HCT116 (cell line): ENCODE results near the gene FAM136A. TPM values are rescaled to one million over a fixed set of nuclear protein-coding genes. Genes with fewer than 3 reads are reported as not detected.

ENCODE experiments used
- ATAC-seq: fragments of 200-7000 bp; cut with Tn5 transposase; 2 replicates; pipeline ENCODE4 v1.9.1; 2020; ENCODE audit warnings: mild to moderate bottlenecking, moderate library complexity
- BruUV-seq: library from RNA; stranded (reverse); fragments of 400-500 nt; replicated peaks from 2 replicates; lab custom pipeline; 2021; lab: Mats Ljungman, UMichigan
- CTCF ChIA-PET: fragments of 300-600 bp; sonication (Branson Sonifier 250); formaldehyde crosslinking; loops from one replicate; lab custom pipeline; 2021; ENCODE audit warnings: antibody characterized with exemption; lab: Charles Lee
- POLR2A ChIA-PET: fragments of 300-600, 350-600 bp; sonication (Branson Sonifier 250); formaldehyde crosslinking; loops from one replicate; lab custom pipeline; 2021; ENCODE audit warnings: antibody characterized with exemption; lab: Charles Lee
- RAD21 ChIA-PET, 2 experiments: fragments of 300-600 bp; sonication (Branson Sonifier 250); formaldehyde crosslinking; loops; one replicate each; lab custom pipeline; 2023; ENCODE audit warnings: low total read pairs in 2 of 2; ENCODE audit not compliant: uncharacterized antibody in 2 of 2, unreplicated experiment in 2 of 2, low non-redundant PET in 1 of 2; lab: Charles Lee
- DNase-seq: peaks from one replicate; pipeline ENCODE4 v3.0.0-alpha.2; 2010; ENCODE audit warnings: low read depth, low spot score
- H2AFZ ChIP-seq: fragments of 200-600 bp; shearing (Covaris generic), sonication (generic); 2 replicates; pipeline ENCODE4 v1.6.1; 2017; ENCODE audit warnings: low read depth, mixed run types, mixed read lengths, antibody characterized with exemption, low read length; ENCODE audit not compliant: poor library complexity, severe bottlenecking
- H3K27ac ChIP-seq: 2 replicates; pipeline ENCODE4 v1.5.1; 2012; ENCODE audit warnings: low read depth, low read length
- H3K27me3 ChIP-seq: fragments of 200-600 bp; sonication (generic); 2 replicates; pipeline ENCODE4 v1.6.1; 2016; ENCODE audit warnings: mixed run types, low read length, mixed read lengths; ENCODE audit not compliant: insufficient read depth
- H3K36me3 ChIP-seq, 2 experiments: fragments of 200-500 bp in 1 of 2; fragments of 200-600 bp in 1 of 2; sonication (Bioruptor generic) in 1 of 2; sonication (generic) in 1 of 2; 2 replicates each; pipeline versions ENCODE4 v1.5.1 to v1.6.1; 2014 to 2016; ENCODE audit warnings: low read length in 2 of 2, inconsistent platforms in 1 of 2, mixed read lengths in 1 of 2, mixed run types in 1 of 2; ENCODE audit not compliant: insufficient read depth in 2 of 2, control insufficient read depth in 1 of 2
- H3K4me1 ChIP-seq, 2 experiments: fragments of 200-600 bp in 1 of 2; sonication (generic) in 1 of 2; 2 replicates each; pipeline versions ENCODE4 v1.5.1 to v1.6.1; 2012 to 2017; ENCODE audit warnings: low read length in 2 of 2, inconsistent platforms in 1 of 2, mild to moderate bottlenecking in 1 of 2, mixed read lengths in 1 of 2, mixed run types in 1 of 2, moderate library complexity in 1 of 2; ENCODE audit not compliant: insufficient read depth in 2 of 2, control insufficient read depth in 1 of 2
- H3K4me2 ChIP-seq: fragments of 200-600 bp; sonication (generic); 2 replicates; pipeline ENCODE4 v1.6.1; 2017; ENCODE audit warnings: mixed run types, low read length, mixed read lengths
- H3K4me3 ChIP-seq, 2 experiments: fragments of 200-600 bp in 1 of 2; sonication (generic) in 1 of 2; replicated peaks in 1 of 2; 2 replicates each; pipeline ENCODE4 v1.5.1; 2011 to 2016; ENCODE audit warnings: low read length in 2 of 2, control low read depth in 1 of 2, low read depth in 1 of 2, mild to moderate bottlenecking in 1 of 2, mixed read lengths in 1 of 2, mixed run types in 1 of 2
- H3K79me2 ChIP-seq: fragments of 200-600 bp; sonication (generic); 2 replicates; pipeline ENCODE4 v1.6.1; 2017; ENCODE audit warnings: mild to moderate bottlenecking, mixed run types, low read length, moderate library complexity, mixed read lengths; ENCODE audit not compliant: insufficient read depth
- H3K9ac ChIP-seq: fragments of 200-600 bp; sonication (generic); 2 replicates; pipeline ENCODE4 v1.6.1; 2016; ENCODE audit warnings: low read length, mixed read lengths
- H3K9me2 ChIP-seq: fragments of 200-600 bp; sonication (generic), shearing (Covaris generic); 2 replicates; pipeline ENCODE4 v1.6.1; 2017; ENCODE audit warnings: mixed run types, mild to moderate bottlenecking, moderate library complexity; ENCODE audit not compliant: insufficient read depth
- H3K9me3 ChIP-seq, 2 experiments: fragments of 200-500 bp in 1 of 2; fragments of 200-600 bp in 1 of 2; sonication (Bioruptor generic) in 1 of 2; sonication (generic) in 1 of 2; 2 replicates each; pipeline ENCODE4 v1.6.1; 2014 to 2017; ENCODE audit warnings: low read length in 2 of 2, mixed read lengths in 2 of 2, inconsistent platforms in 1 of 2, low read depth in 1 of 2, mild to moderate bottlenecking in 1 of 2, mixed run types in 1 of 2, moderate library complexity in 1 of 2; ENCODE audit not compliant: control insufficient read depth in 1 of 2, insufficient read depth in 1 of 2
- H4K20me1 ChIP-seq: fragments of 200-600 bp; sonication (generic), shearing (Covaris generic); 2 replicates; pipeline ENCODE4 v1.6.1; 2017; ENCODE audit warnings: mixed run types, mild to moderate bottlenecking, moderate library complexity; ENCODE audit not compliant: insufficient read depth
- CBX3 ChIP-seq: IDR thresholded peaks from 2 replicates; pipeline ENCODE4 v1.6.1; 2012; ENCODE audit warnings: low read depth
- CEBPB ChIP-seq: IDR thresholded peaks from 2 replicates; pipeline ENCODE4 v1.6.1; 2012; ENCODE audit warnings: low read depth
- EGR1 ChIP-seq: IDR thresholded peaks from 2 replicates; pipeline ENCODE4 v1.6.1; 2012; ENCODE audit warnings: low read depth
- ELF1 ChIP-seq: IDR thresholded peaks from 2 replicates; pipeline ENCODE4 v1.6.1; 2012; ENCODE audit warnings: low read depth, borderline replicate concordance
- EZH2 ChIP-seq: fragments of 200-600 bp; sonication (generic); IDR thresholded peaks from 2 replicates; pipeline ENCODE4 v1.6.1; 2017; ENCODE audit warnings: antibody characterized with exemption, mixed run types
- RAD21 ChIP-seq: IDR thresholded peaks from 2 replicates; pipeline ENCODE4 v1.6.1; 2012; ENCODE audit warnings: low read depth, mild to moderate bottlenecking
- SIN3A ChIP-seq: IDR thresholded peaks from 2 replicates; pipeline ENCODE4 v1.6.1; 2012; ENCODE audit warnings: low read depth
- SP1 ChIP-seq: IDR thresholded peaks from 2 replicates; pipeline ENCODE4 v1.6.1; 2012; ENCODE audit warnings: low read depth
- intact Hi-C: fragments of 100-400 bp; cut with micrococcal nuclease; formaldehyde crosslinking; loops from 2 replicates; pipeline ENCODE4 v1.10.0; 2022
- total RNA-seq: library from RNA; stranded (reverse); gene quantifications from one replicate; pipeline ENCODE4 v1.2.1, GENCODE V29; 2021; ENCODE audit not compliant: unreplicated experiment
- TF ChIP-seq, protein P1 (sequence below): IDR thresholded peaks from 2 replicates; pipeline ENCODE4 v1.6.1; 2011; ENCODE audit warnings: mild to moderate bottlenecking, low read length, moderate library complexity; ENCODE audit not compliant: insufficient replicate concordance; ENCODE audit errors: extremely low read depth
- TF ChIP-seq, protein P2 (sequence below): IDR thresholded peaks from 2 replicates; pipeline ENCODE4 v1.6.1; 2012
- TF ChIP-seq, protein P3 (sequence below): IDR thresholded peaks from 2 replicates; pipeline ENCODE4 v1.6.1; 2012; ENCODE audit warnings: low read depth
- TF ChIP-seq, protein P4 (sequence below): IDR thresholded peaks from 2 replicates; pipeline ENCODE4 v1.6.1; 2012

FAM136A gene
- total RNA-seq, 1 experiment from 2014 or later, result 83.0 TPM

DNA sequence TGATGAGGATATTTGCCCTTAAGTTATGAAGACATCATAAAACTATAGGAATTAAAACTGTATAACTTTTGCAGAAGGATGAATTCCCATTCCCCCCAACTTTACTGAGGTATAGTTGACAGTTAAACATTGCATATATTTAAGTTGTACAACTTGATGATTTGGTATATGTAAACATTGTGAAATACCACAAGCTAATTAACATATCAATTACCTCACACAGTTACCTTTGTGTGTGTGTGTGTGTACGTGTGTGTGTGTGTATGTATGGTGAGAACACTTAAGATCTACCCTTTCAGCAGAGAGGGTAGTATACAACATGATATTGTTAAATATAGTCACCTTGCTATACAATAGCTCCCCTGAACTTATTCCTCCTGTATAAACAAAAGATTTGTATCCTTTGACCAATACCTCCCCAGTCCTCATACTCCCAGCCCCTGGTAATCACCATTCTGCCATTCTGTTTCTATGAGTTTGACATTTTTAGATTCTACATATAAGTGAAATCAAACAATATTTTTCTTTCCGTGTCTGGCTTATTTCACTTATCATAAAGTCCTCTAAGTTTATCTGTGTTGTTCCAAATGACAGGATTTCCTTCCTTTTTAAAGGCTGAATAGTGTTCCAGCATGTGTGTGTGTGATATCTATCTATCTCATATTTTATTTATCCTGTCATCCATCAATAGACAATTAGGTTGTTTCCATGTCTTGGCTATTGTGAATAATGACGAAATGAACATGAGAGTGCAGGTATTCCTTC lies 48.2 kb upstream of the FAM136A start (continued):
- TF ChIP-seq, protein P1, sequence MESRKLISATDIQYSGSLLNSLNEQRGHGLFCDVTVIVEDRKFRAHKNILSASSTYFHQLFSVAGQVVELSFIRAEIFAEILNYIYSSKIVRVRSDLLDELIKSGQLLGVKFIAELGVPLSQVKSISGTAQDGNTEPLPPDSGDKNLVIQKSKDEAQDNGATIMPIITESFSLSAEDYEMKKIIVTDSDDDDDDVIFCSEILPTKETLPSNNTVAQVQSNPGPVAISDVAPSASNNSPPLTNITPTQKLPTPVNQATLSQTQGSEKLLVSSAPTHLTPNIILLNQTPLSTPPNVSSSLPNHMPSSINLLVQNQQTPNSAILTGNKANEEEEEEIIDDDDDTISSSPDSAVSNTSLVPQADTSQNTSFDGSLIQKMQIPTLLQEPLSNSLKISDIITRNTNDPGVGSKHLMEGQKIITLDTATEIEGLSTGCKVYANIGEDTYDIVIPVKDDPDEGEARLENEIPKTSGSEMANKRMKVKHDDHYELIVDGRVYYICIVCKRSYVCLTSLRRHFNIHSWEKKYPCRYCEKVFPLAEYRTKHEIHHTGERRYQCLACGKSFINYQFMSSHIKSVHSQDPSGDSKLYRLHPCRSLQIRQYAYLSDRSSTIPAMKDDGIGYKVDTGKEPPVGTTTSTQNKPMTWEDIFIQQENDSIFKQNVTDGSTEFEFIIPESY, result no peak
- TF ChIP-seq EZH2, result no peak

DNA sequence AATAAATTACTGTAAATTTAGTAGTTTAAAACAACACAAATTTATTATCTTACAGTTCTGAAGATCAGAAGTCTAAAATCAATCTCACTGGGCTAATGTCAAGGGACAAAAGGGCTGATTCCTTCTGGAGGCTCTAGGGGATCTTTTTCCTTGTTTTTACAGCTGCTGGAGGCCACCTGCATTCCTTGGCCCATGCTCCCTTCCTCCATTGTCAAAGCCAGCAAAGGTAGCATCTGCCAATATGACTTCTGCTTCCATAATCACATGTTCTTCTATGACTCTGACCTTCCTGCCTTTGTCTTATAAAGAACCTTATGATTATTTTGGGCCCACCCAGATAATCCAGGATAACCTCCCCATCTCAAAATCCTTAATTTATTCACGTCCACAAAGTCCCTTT lies 46.0 kb upstream of the FAM136A start:
- no peaks in the 10 kb centered on the region for H3K79me2 ChIP-seq
- H3K27me3 ChIP-seq, result no peaks in the 10 kb centered on the region
- intact Hi-C loops, result no loop called here
- ATAC-seq, result no peak
- BruUV-seq, result no TSS peak
- H3K9me2 ChIP-seq, result no peaks in the 10 kb centered on the region
- CTCF ChIA-PET, result no interaction called here
- no peak overlapping the region for H3K4me3 ChIP-seq
- no peaks in the 10 kb centered on the region for H4K20me1 ChIP-seq
- RAD21 ChIA-PET, result no interaction called here
- no peaks in the 10 kb centered on the region for H3K9me3 ChIP-seq
- H3K27ac ChIP-seq, result no peak overlapping the region
- no peaks in the 10 kb centered on the region for H3K36me3 ChIP-seq
- DNase-seq, result no peak
- POLR2A ChIA-PET, result no interaction called here
- no peak overlapping the region for H3K4me2 ChIP-seq
- TF ChIP-seq, protein P2, sequence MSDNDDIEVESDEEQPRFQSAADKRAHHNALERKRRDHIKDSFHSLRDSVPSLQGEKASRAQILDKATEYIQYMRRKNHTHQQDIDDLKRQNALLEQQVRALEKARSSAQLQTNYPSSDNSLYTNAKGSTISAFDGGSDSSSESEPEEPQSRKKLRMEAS, result no peak
- TF ChIP-seq CEBPB (no peak), EGR1 (no peak), SP1 (no peak), RAD21 (no peak), EZH2 (no peak), SIN3A (no peak), ELF1 (no peak), CBX3 (no peak)
- TF ChIP-seq, protein P1, result no peak
- TF ChIP-seq, protein P3, sequence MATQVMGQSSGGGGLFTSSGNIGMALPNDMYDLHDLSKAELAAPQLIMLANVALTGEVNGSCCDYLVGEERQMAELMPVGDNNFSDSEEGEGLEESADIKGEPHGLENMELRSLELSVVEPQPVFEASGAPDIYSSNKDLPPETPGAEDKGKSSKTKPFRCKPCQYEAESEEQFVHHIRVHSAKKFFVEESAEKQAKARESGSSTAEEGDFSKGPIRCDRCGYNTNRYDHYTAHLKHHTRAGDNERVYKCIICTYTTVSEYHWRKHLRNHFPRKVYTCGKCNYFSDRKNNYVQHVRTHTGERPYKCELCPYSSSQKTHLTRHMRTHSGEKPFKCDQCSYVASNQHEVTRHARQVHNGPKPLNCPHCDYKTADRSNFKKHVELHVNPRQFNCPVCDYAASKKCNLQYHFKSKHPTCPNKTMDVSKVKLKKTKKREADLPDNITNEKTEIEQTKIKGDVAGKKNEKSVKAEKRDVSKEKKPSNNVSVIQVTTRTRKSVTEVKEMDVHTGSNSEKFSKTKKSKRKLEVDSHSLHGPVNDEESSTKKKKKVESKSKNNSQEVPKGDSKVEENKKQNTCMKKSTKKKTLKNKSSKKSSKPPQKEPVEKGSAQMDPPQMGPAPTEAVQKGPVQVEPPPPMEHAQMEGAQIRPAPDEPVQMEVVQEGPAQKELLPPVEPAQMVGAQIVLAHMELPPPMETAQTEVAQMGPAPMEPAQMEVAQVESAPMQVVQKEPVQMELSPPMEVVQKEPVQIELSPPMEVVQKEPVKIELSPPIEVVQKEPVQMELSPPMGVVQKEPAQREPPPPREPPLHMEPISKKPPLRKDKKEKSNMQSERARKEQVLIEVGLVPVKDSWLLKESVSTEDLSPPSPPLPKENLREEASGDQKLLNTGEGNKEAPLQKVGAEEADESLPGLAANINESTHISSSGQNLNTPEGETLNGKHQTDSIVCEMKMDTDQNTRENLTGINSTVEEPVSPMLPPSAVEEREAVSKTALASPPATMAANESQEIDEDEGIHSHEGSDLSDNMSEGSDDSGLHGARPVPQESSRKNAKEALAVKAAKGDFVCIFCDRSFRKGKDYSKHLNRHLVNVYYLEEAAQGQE, result no peak
- TF ChIP-seq, protein P4, sequence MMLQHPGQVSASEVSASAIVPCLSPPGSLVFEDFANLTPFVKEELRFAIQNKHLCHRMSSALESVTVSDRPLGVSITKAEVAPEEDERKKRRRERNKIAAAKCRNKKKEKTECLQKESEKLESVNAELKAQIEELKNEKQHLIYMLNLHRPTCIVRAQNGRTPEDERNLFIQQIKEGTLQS, result no peak
- H3K4me1 ChIP-seq, result peaks cover 0 to 12% of the 10 kb centered on the region in 2 experiments; a peak in 2 of 4 replicates
- H2AFZ ChIP-seq, result no peak overlapping the region
- H3K9ac ChIP-seq, result no peak overlapping the region
